K562 treated with DMSO at 1 percent for 4 hours (cell line): ENCODE data around the gene PRPF4. TPM values are rescaled to one million over a fixed set of nuclear protein-coding genes. Genes with fewer than 3 reads are reported as not detected.

Experiments
- total RNA-seq: library from RNA; unstranded; fragments of 300-600 nt; gene quantifications from 2 replicates; pipeline ENCODE4 v1.2.3, GENCODE V29; 2022; ENCODE audit not compliant: insufficient read depth

PRPF4 gene
- total RNA-seq: 21.6 and 23.5 TPM in 2 replicates

DNA sequence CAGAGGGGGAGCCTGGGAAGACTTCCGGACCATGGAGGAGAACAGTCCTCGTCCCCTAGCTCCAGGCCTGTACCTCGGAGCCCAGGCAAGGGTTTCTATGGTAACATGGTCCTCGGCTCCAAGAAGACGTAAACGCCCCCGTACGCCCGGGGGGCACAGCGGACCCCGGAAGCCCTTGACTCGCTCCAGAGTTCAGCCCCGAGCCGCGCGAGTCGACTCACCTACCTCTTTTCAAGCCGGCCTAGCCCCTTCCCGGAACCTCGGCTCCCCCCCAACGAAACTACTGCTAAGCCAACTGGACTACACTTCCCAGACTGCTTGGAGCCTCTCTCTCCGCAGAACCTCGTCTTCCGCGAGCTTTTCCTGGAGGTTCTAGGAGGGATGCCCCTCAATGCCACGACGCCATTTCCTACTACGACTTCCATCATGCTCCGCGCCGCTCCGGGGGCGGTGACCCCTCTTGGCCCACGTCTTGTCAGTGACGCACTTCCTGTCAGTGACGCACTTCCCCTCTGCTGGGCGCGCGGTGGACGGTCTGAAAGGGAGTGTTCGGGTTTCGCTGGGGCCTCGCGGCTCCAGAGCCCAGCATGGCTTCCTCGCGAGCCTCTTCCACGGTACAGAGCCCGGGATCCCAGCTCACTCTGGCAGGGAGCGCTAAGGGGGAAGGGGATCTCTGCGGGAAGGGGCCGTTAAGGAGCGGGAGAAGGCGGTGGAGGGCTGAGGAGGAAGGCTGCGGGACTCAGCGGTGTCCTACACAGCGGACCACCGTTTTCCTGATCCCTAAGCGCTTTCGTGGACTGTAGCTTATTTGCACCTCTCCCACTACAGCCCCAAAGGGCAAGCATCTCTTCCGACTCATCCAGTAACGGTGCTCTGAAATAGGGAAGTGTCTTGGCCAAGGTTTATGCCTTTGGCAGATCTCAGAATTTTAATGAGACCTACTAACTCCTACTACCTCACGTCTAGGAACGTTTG is at the start of gene PRPF4, which contains the start of gene CDC26:
TSS of gene PRPF4 (plus strand) at position 502 of the 975 bp plus-strand sequence. CDS start at position 588, 86 bp downstream.
TSS of gene CDC26 (minus strand) at position 416 of the 975 bp plus-strand sequence. CDS start 3,065 bp downstream, outside the sequence.

GRCh38 chr9:113302792-113303418 is 27.4 kb downstream of the PRPF4 start, which contains the start of gene RNF183:
RNF183 (minus strand) TSS chr9:113303376; CDS start chr9:113298184, 5,192 bp downstream.

GRCh38 chr9:113340011-113340699 is 64.7 kb downstream of the PRPF4 start, which contains the start of gene WDR31:
WDR31 (minus strand) TSS chr9:113340275; CDS start chr9:113332022, 8,253 bp downstream.

Other genes with a start within 250 kb of the PRPF4 start
- gene ZFP37, start 218.9 kb upstream of the PRPF4 start, total RNA-seq: 0.21 TPM in 1 of 2 replicates, not detected in the other
- 1.4 and 2.7 TPM in 2 replicates for gene SLC31A2, start 124.7 kb upstream of the PRPF4 start, total RNA-seq
- gene FKBP15, start 54.4 kb upstream of the PRPF4 start, total RNA-seq: 8.4 and 14.8 TPM in 2 replicates
- 44.0 and 44.5 TPM in 2 replicates for gene SLC31A1, start 54.1 kb upstream of the PRPF4 start, total RNA-seq
- 30.1 TPM in 2 replicates for gene CDC26, start 86 bp upstream of the PRPF4 start, total RNA-seq
- not detected in 2 replicates for gene RNF183, start 27.7 kb downstream of the PRPF4 start, total RNA-seq
- 2.7 and 3.1 TPM in 2 replicates for gene WDR31, start 64.6 kb downstream of the PRPF4 start, total RNA-seq
- 0.96 and 1.7 TPM in 2 replicates for gene BSPRY, start 73.9 kb downstream of the PRPF4 start, total RNA-seq
- 24.7 and 28.0 TPM in 2 replicates for gene HDHD3, start 101.3 kb downstream of the PRPF4 start, total RNA-seq
- gene ALAD, start 125.6 kb downstream of the PRPF4 start, total RNA-seq: 34.0 and 36.9 TPM in 2 replicates
- 62.3 and 72.3 TPM in 2 replicates for gene POLE3, start 135.0 kb downstream of the PRPF4 start, total RNA-seq
- gene C9orf43, start 135.1 kb downstream of the PRPF4 start, total RNA-seq: not detected in 2 replicates
- 3.4 and 8.2 TPM in 2 replicates for gene RGS3, start 188.1 kb downstream of the PRPF4 start, total RNA-seq